IMR-90 (cell line): ENCODE measurements around the gene FARSB. TPM values are rescaled to one million over a fixed set of nuclear protein-coding genes. Genes with fewer than 3 reads are reported as not detected.

Experiments
- ATAC-seq: fragments of 200-7000 bp; cut with Tn5 transposase; 2 replicates; pipeline ENCODE4 v1.9.1; 2020; ENCODE audit warnings: low read depth, mild to moderate bottlenecking, moderate library complexity
- BruUV-seq: library from RNA; stranded (reverse); fragments of 400-500 nt; replicated peaks from 2 replicates; lab custom pipeline; 2021; lab: Mats Ljungman, UMichigan
- CTCF ChIA-PET: fragments of 300-600 bp; formaldehyde crosslinking; extraction: SDS; loops from one replicate; lab custom pipeline; 2021; ENCODE audit warnings: antibody characterized with exemption; lab: Yijun Ruan, JAX
- POLR2A ChIA-PET: fragments of 300-600 bp; sonication (Branson Sonifier 250); formaldehyde crosslinking; loops from one replicate; lab custom pipeline; 2022; ENCODE audit warnings: antibody characterized with exemption; ENCODE audit not compliant: unreplicated experiment; lab: Charles Lee
- DNase-seq: peaks from one replicate; pipeline ENCODE4 v3.0.0; 2013
- H2AFZ ChIP-seq: replicated peaks from 2 replicates; pipeline ENCODE3; 2013; ENCODE audit warnings: low read length, mild to moderate bottlenecking; ENCODE audit not compliant: poor library complexity
- H2AK5ac ChIP-seq: 2 replicates; pipeline ENCODE4 v1.6.1; 2013; ENCODE audit warnings: low read depth, low read length, inconsistent platforms
- H2AK9ac ChIP-seq: replicated peaks from 2 replicates; pipeline ENCODE3; 2013; ENCODE audit warnings: mild to moderate bottlenecking, low read depth, low read length, moderate library complexity; ENCODE audit not compliant: poor library complexity
- H2BK120ac ChIP-seq: 2 replicates; pipeline ENCODE4 v1.6.1; 2013; ENCODE audit warnings: low read depth, low read length, inconsistent platforms
- H2BK15ac ChIP-seq: 3 replicates; pipeline ENCODE4 v1.6.1; 2013; ENCODE audit warnings: low read depth, low read length, inconsistent platforms
- H2BK20ac ChIP-seq: 2 replicates; pipeline ENCODE4 v1.6.1; 2013; ENCODE audit warnings: low read depth, mild to moderate bottlenecking, inconsistent platforms, low read length, moderate library complexity
- H2BK5ac ChIP-seq: 2 replicates; pipeline ENCODE4 v1.6.1; 2013; ENCODE audit warnings: mild to moderate bottlenecking, low read depth, low read length, inconsistent platforms; ENCODE audit not compliant: poor library complexity, severe bottlenecking
- H3K14ac ChIP-seq: replicated peaks from 2 replicates; pipeline ENCODE4 v1.6.1; 2013; ENCODE audit warnings: low read depth, low read length, inconsistent platforms
- H3K18ac ChIP-seq: 2 replicates; pipeline ENCODE4 v1.6.1; 2013; ENCODE audit warnings: low read depth, low read length, control low read depth
- H3K23ac ChIP-seq: 2 replicates; pipeline ENCODE4 v1.6.1; 2013; ENCODE audit warnings: low read depth, low read length, inconsistent platforms
- H3K27ac ChIP-seq: 2 replicates; pipeline ENCODE4 v1.5.1; 2013; ENCODE audit warnings: mild to moderate bottlenecking, control low read depth, low read length; ENCODE audit not compliant: insufficient read depth
- H3K27me3 ChIP-seq: 2 replicates; pipeline ENCODE4 v1.6.1; 2013; ENCODE audit warnings: low read length; ENCODE audit not compliant: control insufficient read depth, insufficient read depth
- H3K36me3 ChIP-seq: 2 replicates; pipeline ENCODE4 v1.6.1; 2013; ENCODE audit warnings: low read length, mixed read lengths; ENCODE audit not compliant: control insufficient read depth, insufficient read depth
- H3K4ac ChIP-seq: 2 replicates; pipeline ENCODE4 v1.6.1; 2013; ENCODE audit warnings: low read depth, low read length, inconsistent platforms
- H3K4me1 ChIP-seq: 2 replicates; pipeline ENCODE4 v1.6.1; 2013; ENCODE audit warnings: low read length, mixed read lengths; ENCODE audit not compliant: control insufficient read depth, insufficient read depth
- H3K4me2 ChIP-seq: 2 replicates; pipeline ENCODE4 v1.6.1; 2013; ENCODE audit warnings: low read depth, mild to moderate bottlenecking, control low read depth, low read length, moderate library complexity
- H3K4me3 ChIP-seq: 2 replicates; pipeline ENCODE4 v1.5.1; 2013; ENCODE audit warnings: low read depth, mild to moderate bottlenecking, control low read depth, low read length, moderate library complexity; ENCODE audit not compliant: insufficient read depth
- H3K56ac ChIP-seq: 2 replicates; pipeline ENCODE4 v1.6.1; 2013; ENCODE audit warnings: low read length, inconsistent platforms; ENCODE audit not compliant: insufficient read depth; ENCODE audit errors: extremely low read depth
- H3K79me1 ChIP-seq, 2 experiments: 2 replicates each; pipeline ENCODE4 v1.6.1; 2013; ENCODE audit warnings: low read length in 2 of 2, inconsistent platforms in 1 of 2, low read depth in 1 of 2
- H3K9ac ChIP-seq: 2 replicates; pipeline ENCODE4 v1.6.1; 2013; ENCODE audit warnings: low read depth, low read length, control low read depth
- H3K9me1 ChIP-seq: 2 replicates; pipeline ENCODE4 v1.6.1; 2013; ENCODE audit warnings: low read length, inconsistent platforms; ENCODE audit not compliant: insufficient read depth
- H3K9me3 ChIP-seq: 2 replicates; pipeline ENCODE4 v1.6.1; 2013; ENCODE audit warnings: low read length; ENCODE audit not compliant: control insufficient read depth, insufficient read depth
- H4K20me1 ChIP-seq: 2 replicates; pipeline ENCODE4 v1.6.1; 2013; ENCODE audit warnings: low read length, inconsistent platforms; ENCODE audit not compliant: insufficient read depth
- H4K5ac ChIP-seq: 2 replicates; pipeline ENCODE4 v1.6.1; 2013; ENCODE audit warnings: mild to moderate bottlenecking, low read depth, low read length, control low read depth
- H4K8ac ChIP-seq, 2 experiments: 2 replicates each; pipeline ENCODE4 v1.6.1; 2013; ENCODE audit warnings: low read depth in 2 of 2, low read length in 2 of 2, control low read depth in 1 of 2, inconsistent platforms in 1 of 2
- H4K91ac ChIP-seq: 2 replicates; pipeline ENCODE4 v1.6.1; 2013; ENCODE audit warnings: low read depth, low read length, inconsistent platforms; ENCODE audit not compliant: insufficient read depth
- CTCF ChIP-seq: conservative IDR thresholded peaks from 2 replicates; pipeline ENCODE4 v1.5.1; 2012; ENCODE audit warnings: mild to moderate bottlenecking, low read depth, low read length, improper control_type of control experiment
- NFE2L2 ChIP-seq: fragments of 150-350 bp; IDR thresholded peaks from 2 replicates; pipeline ENCODE4 v1.6.1; 2016; ENCODE audit warnings: low read depth, mild to moderate bottlenecking, low read length
- RFX5 ChIP-seq: IDR thresholded peaks from 2 replicates; pipeline ENCODE4 v1.8.0; 2012; ENCODE audit warnings: low read depth, mild to moderate bottlenecking, low read length, moderate library complexity
- whole genome bisulfite sequencing, 2 experiments: methylation state at CpG; one replicate each; pipeline versions ENCODE4 v1.1.5 to v1.1.7; 2013; ENCODE audit warnings: missing lambda C conversion rate in 2 of 2; ENCODE audit not compliant: insufficient read length in 1 of 2; ENCODE audit errors: extremely low coverage in 2 of 2; 5-methylcytosine and 5-hydroxymethylcytosine counted together
- dilution Hi-C: fragments of 300-500 bp; cut with HindIII; formaldehyde crosslinking; loops from one replicate; pipeline ENCODE4 v1.14.3; 2018; ENCODE audit warnings: low sequenced_read_pairs; ENCODE audit not compliant: unreplicated experiment
- in situ Hi-C: fragments of 300-500 bp; cut with MboI; formaldehyde crosslinking; loops from 3 replicates; pipeline ENCODE4 v1.14.3; 2019; ENCODE audit warnings: low sequenced_read_pairs, inconsistent platforms, mixed read lengths
- intact Hi-C: fragments of 100-400 bp; cut with micrococcal nuclease; formaldehyde crosslinking; loops from 2 replicates; pipeline ENCODE4 v1.10.0; 2022
- polyA plus RNA-seq, 3 experiments: library from polyadenylated mRNA; depleted of rRNA; stranded (reverse); fragments of >200 nt; gene quantifications; 2 replicates each; pipeline ENCODE4 v1.2.3, GENCODE V29; 2012; ENCODE audit warnings: low replicate concordance in 1 of 3
- total RNA-seq: library from RNA; depleted of rRNA; stranded (reverse); fragments of >200 nt; gene quantifications from 2 replicates; pipeline ENCODE4 v1.2.3, GENCODE V29; 2012

FARSB gene
- total and polyA plus RNA-seq, 2 of the 4 experiments (the other 2 are of a cell fraction), result 21.1 to 32.5 TPM

- dilution Hi-C loops, result no loop called here
- Histone ChIP-seq H3K9me1 (no peaks in the 10 kb centered on the region), H2BK120ac (no peak overlapping the region), H3K23ac (no peak overlapping the region), H3K4me1 (no peaks in the 10 kb centered on the region), H3K56ac (no peak overlapping the region), H2BK20ac (no peak overlapping the region), H3K4ac (no peak overlapping the region), H3K4me2 (no peak overlapping the region), H3K27ac (no peak overlapping the region), H2AFZ (no peak overlapping the region), H3K9me3 (no peaks in the 10 kb centered on the region), H4K20me1 (no peaks in the 10 kb centered on the region), H3K79me1 (no peaks in the 10 kb centered on the region), H4K91ac (no peak overlapping the region), H3K36me3 (no peaks in the 10 kb centered on the region), H3K18ac (no peak overlapping the region), H3K14ac (no peak overlapping the region), H4K5ac (no peak overlapping the region), H2BK15ac (no peak overlapping the region), H2AK9ac (no peak overlapping the region), H4K8ac (no peak overlapping the region), H2BK5ac (no peak overlapping the region), H3K9ac (no peak overlapping the region), H2AK5ac (no peak overlapping the region), H3K27me3 (no peaks in the 10 kb centered on the region), H3K4me3 (no peak overlapping the region)
- WGBS, 2 experiments, result no CpG with 5 or more reads among the region's 3 CpGs
- CTCF ChIA-PET, result no interaction called here
- no TSS peak for BruUV-seq
- in situ Hi-C loops, result no loop called here
- no peak for TF ChIP-seq CTCF
- TF ChIP-seq NFE2L2, result no peak
- no peak for TF ChIP-seq RFX5
- ATAC-seq, result no peak
- intact Hi-C loops, result no loop called here
- no peak for DNase-seq
- POLR2A ChIA-PET, result no interaction called here
Measured at GRCh38 chr2:222663479-222663878, 7.6 kb upstream of the FARSB start.
